PC-3 (cell line): ENCODE results near the gene FCSK.

Experiments
- EZH2 ChIP-seq: fragments of 300-600 bp; sonication (generic); IDR thresholded peaks from one replicate; pipeline ENCODE4 v1.6.1; 2017; ENCODE audit warnings: antibody characterized with exemption, mild to moderate bottlenecking, low read length; ENCODE audit not compliant: unreplicated experiment
- TF ChIP-seq, protein P1 (sequence below): fragments of 300-600 bp; sonication (generic); conservative IDR thresholded peaks from 2 replicates; pipeline ENCODE4 v1.5.1; 2017; ENCODE audit warnings: antibody characterized with exemption, low read depth, mild to moderate bottlenecking, low read length

DNA sequence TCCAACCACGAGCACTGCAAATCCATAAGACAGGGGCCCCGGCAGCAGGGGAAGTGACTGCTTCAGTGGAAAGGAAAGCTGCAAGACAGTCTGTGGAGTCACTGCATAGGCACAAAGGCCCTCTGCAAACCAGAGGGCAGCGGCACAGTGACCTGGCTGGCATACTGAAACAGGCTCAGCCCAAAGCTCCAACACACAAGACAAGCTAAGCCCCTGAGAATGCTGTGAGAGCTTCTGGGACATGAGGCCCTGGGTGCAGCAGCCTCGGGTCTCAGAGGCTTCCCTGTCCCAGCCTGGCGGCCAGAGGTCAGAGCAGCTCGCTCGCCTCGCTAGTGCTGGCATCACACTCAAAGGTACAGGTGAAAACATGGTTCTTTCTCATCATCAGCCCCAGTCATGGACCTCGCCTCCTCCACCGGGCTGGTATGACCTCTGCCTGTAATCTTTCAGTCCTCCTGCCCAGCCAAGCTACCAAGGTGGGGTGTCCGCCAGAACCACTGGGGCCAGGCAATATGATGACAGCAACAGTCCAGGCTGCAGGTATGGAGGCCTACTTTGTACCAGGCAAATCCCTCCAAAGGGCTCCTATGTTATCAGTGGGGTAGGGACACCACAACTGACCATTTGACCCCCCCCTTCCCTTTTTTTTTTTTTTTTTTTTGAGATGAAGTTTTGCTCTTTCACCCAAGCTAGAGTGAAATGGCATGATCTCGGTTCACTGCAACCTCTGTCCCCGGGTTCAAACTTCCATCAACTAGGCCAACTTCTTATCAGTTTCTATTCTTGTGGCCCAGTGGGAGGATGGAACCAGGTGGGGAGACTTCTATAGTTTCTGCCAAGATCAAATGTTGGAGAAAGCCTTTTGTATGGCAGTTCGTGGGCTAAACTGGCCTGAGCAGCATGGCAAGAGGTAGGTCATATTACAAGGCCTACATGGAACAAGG, 34.7 kb upstream of the FCSK start:
- TF ChIP-seq, protein P1, sequence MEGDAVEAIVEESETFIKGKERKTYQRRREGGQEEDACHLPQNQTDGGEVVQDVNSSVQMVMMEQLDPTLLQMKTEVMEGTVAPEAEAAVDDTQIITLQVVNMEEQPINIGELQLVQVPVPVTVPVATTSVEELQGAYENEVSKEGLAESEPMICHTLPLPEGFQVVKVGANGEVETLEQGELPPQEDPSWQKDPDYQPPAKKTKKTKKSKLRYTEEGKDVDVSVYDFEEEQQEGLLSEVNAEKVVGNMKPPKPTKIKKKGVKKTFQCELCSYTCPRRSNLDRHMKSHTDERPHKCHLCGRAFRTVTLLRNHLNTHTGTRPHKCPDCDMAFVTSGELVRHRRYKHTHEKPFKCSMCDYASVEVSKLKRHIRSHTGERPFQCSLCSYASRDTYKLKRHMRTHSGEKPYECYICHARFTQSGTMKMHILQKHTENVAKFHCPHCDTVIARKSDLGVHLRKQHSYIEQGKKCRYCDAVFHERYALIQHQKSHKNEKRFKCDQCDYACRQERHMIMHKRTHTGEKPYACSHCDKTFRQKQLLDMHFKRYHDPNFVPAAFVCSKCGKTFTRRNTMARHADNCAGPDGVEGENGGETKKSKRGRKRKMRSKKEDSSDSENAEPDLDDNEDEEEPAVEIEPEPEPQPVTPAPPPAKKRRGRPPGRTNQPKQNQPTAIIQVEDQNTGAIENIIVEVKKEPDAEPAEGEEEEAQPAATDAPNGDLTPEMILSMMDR, result no peak
- no peak for TF ChIP-seq EZH2
